ENCODE measurements around the gene LKAAEAR1.

The LKAAEAR1 gene

GRCh38 chr20:64065062-64065973 lies 18.9 kb downstream of the LKAAEAR1 start:
- DNase-seq = no peak

GRCh38 chr20:64064145-64064698 lies 20.0 kb downstream of the LKAAEAR1 start:
- DNase-seq = no peak

DNA sequence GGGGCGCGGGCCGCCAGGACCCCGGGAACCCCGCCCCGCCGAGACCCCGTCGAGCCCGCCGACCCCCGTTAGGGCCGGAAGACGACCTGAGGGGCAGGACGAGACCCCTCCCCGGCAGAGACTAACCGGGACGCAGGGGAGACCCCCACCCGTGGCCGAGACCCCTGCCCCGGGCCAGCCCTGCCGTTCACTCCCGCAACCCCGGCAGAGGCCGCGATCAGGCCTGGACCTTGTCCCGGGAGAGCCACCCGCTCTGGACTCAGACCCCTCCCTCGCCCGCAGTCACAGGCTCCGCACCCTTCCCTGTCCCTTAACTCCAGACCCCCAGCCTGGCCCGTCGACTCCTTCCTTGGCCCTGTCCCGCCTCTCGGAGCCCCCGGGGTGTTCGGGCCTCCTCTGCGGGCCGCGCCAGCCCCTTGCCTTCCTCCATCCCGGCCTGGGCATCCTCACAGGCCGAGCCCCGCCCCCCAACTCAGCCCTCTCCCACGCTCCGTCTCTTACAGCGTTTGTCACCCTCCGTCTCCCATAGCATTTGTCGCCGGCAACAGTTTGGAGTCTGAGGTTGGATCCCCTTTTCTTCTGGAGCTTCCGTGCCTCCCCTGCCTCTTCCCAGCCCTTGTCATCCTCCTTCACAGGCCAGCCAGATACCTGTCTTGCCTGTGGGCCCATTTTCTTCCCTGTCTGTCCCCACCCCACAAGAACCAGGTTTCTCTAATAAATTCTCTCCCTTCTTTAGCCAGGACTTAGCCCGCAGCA lies 20.6 kb downstream of the LKAAEAR1 start:
- no peak for DNase-seq

GRCh38 chr20:64062596-64063388 lies 21.4 kb downstream of the LKAAEAR1 start, which contains the start of gene TCEA2:
Gene TCEA2 (plus strand): TSS chr20:64063198. CDS start chr20:64063313, 115 bp downstream.
- peak; percentile 93 for DNase-seq

- DNase-seq = no peak
Measured at GRCh38 chr20:64062276-64062595, 22.0 kb downstream of the LKAAEAR1 start.

GRCh38 chr20:64058536-64058935 lies 25.7 kb downstream of the LKAAEAR1 start:
- DNase-seq = no peak

GRCh38 chr20:64057628-64058498 lies 26.3 kb downstream of the LKAAEAR1 start:
- peak; percentile 79 for DNase-seq

GRCh38 chr20:64056889-64057627 lies 27.1 kb downstream of the LKAAEAR1 start:
- no peak for DNase-seq

DNA sequence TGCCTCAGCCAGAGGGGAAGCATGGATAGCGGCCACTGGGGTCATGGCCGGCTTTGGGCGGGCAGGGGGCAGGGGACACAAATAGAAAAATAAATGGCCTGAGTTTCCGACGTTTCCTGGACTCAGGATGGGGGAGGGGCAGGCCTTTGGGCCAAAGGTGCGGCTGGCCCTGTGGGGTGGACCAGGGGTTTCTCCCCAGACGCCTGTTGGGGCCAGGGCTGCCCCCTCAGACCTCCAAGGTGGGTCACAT lies 27.6 kb downstream of the LKAAEAR1 start:
- DNase-seq = no peak

DNA sequence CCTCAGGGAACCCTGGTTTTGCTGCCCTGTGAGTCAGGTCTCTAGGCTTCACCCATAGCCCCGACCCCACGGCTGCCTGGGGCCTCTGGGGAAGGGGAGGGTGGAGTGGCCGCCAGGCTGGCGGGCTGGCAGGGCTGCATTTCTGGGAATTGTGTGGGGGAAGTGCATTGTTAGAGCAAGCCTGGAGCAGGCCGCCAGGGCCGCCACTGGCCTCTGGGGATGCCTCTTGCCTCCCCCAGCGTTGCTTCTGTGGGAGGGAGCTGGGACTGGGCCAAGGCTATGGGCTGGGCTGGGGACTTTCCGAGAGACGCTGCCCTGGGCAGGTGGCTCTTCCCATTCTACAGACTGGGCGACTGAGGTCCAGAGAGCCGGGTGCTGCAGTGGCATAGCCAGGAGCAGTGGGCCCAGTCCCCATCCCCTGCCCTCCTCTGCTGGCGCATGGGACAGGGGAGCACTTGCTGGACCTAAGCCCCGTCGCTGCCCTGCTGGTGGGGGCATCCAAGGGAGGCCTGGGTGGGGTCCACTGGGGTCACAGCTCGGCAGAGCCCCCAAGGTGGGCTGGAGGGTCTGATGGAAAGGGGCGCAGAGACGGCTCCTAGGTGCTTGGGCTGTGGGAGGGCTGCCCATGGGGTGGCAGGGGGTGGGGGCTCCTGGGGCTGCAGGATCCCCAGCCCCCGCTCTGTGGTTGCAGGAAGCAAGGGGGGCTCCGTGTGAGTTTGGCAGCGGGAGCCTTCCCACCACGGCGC lies 28.1 kb downstream of the LKAAEAR1 start:
- no peak for DNase-seq

DNA sequence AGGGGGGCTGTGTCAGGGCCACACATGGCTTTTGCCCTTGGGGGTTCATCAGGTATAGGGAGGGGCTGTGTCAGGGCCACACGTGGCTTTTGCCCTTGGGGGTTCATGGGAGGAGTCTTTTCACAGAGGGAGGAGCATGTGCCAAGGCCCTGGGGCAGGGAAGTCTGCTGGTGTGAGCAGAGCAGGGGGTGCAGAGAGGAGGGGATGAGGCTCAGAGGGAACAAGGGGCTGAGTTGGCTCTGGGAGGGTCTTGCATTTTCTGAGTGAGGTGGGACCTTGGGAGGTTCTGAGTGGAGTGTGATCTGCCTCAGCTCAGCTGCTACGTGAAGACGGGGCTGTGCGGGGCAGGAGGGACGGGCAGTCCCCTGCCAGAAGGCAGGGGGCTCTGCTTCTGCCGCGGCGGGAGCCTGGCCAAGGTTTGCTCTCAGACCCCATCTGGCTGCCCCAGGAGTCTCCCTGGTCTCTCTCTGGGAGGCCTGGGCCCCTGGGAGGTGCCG lies 28.8 kb downstream of the LKAAEAR1 start:
- DNase-seq = no peak

- no peak for DNase-seq
Measured at GRCh38 chr20:64053841-64054661, 30.1 kb downstream of the LKAAEAR1 start.

DNA sequence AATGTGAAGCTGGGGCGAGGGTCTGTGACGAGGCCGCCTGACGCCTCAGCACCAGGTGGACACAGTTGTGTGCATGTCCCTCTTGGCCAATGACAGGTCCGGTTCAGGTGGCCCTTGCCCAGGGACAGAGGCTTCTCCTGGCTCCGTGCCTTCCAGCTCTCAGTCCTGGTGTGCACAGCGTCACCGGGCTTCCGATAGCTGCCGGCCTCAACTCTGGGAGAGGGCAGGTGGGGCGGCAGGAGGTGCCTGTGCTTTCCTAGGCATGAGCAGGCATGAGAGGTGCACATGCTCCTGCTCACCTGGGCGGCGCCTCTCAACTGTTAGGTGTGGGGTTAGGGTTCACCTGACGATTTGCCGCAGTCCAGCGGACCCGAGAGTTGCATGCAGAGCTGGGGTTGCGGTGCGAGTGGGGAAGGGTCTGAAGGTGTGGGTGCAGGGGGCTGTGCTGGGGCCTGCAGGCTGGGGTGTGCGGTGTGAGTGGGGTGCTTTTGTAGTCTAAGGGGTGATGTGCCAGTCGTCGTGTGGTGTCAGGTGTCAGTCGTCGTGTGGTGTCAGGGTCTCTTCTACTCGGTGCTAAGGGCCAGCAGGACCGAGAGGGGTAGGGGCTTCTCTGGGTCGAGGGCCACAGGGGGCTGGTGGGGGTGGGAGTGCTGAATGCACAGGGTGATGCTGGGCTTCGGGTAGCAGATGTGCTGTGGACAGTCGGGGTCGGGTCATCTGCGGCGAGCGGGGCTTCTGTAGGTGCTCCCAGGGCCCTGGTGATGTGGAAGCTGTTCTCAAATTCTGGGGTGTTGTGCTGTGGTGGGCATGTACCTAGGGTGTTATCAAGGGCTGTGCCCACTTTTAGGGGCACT lies 31.0 kb downstream of the LKAAEAR1 start:
- no peak for DNase-seq

DNA sequence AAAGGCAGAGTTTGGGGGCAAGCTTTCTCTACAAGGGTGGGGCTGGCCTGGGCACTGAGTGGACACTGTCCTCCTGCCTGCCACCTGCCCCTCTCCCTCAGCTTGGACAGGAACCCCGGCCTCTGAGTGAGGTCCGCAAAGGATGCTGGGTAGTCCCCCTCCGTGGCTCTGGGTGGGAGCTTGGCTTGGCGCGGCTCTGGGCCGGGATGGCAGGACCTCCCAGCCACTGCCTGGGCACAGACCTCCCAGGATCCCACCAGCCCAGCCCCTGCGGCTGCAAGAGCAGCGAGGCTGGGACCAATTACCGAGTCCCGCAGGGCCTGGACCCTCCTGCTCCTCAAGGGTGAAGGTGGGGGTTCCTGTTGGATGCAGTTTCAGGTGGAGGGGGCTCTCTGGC lies 31.9 kb downstream of the LKAAEAR1 start:
- DNase-seq = no peak

DNA sequence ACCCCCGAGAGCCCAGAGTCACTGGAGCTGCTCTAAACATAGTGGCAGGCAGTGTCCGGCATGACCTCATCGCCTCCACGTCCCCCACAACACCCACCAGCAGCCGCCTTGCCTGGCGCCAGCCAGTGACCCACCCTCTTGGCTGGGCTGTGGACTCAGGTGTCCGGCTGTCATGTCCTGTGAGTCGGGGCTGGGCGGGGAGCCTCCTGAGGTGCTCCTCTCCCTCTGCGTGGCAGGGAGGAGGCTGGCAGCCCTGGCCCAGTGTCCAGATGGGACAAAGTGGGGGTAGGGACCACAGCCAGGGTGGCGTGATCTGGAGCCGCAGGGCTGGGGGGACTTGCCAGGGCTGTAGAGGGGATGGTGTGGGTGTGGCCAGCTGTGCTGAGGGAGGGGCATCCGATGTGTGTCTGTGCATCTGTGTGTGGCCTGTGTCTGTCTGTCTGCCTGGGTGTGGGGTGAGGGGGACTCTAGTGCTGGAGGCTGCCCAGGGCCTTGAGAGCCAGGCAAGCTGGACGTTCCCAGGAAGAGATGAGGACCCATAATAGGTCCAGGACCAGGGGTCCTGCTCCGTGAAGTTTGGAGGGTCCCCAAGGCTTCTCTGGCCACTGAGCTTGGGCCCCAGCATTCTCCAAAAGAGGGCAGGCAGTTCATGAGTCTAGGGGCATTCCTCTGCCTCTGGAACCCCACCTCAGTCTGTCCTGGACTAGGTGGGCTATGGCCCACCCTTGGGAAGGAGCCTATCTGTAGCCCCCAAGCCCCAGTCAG lies 32.5 kb downstream of the LKAAEAR1 start:
- no peak for DNase-seq

GRCh38 chr20:64051033-64051452 lies 33.2 kb downstream of the LKAAEAR1 start:
- no peak for DNase-seq

GRCh38 chr20:64050261-64051032 lies 33.8 kb downstream of the LKAAEAR1 start:
- DNase-seq = no peak
